ENCODE data around the gene NTM. TPM values are rescaled to one million over a fixed set of nuclear protein-coding genes. Genes with fewer than 3 reads are reported as not detected.

Gene NTM
- total RNA-seq, 2 donors from 2014 or later = not detected

GRCh38 chr11:132200353-132200936 lies 830.0 kb downstream of the NTM start:
- Histone ChIP-seq H3K9me3 (no peaks in the 10 kb centered on the region), H3K4me3 (no peak overlapping the region), H3K36me3 (no peaks in the 10 kb centered on the region), H3K27me3 (replicated peaks; ENCODE audit: insufficient read depth) (no peaks in the 10 kb centered on the region), H3K4me1 (ENCODE audit: control insufficient read depth in 1 of 2, low read depth in 2 of 2) (no peaks in the 10 kb centered on the region), H3K27ac (no peak overlapping the region)
- no peak for DNase-seq (ENCODE audit: low spot score)
- TF ChIP-seq CTCF (IDR thresholded peaks at IDR 0.05) = no peak
- no peak for ATAC-seq (ENCODE audit: insufficient number of reproducible peaks, low FRiP score, low read depth)

GRCh38 chr11:132202621-132203020 lies 832.2 kb downstream of the NTM start:
- Histone ChIP-seq H3K9me3 (no peaks in the 10 kb centered on the region), H3K27ac (no peak overlapping the region), H3K36me3 (no peaks in the 10 kb centered on the region), H3K4me3 (no peak overlapping the region), H3K27me3 (replicated peaks; ENCODE audit: insufficient read depth) (no peaks in the 10 kb centered on the region), H3K4me1 (ENCODE audit: control insufficient read depth in 1 of 2, low read depth in 2 of 2) (no peaks in the 10 kb centered on the region)
- TF ChIP-seq CTCF (IDR thresholded peaks at IDR 0.05) = no peak
- no peak for DNase-seq (ENCODE audit: low spot score)
- no peak for ATAC-seq (ENCODE audit: insufficient number of reproducible peaks, low FRiP score, low read depth)

GRCh38 chr11:132205006-132205405 lies 834.6 kb downstream of the NTM start:
- ATAC-seq (ENCODE audit: insufficient number of reproducible peaks, low FRiP score, low read depth) = no peak
- Histone ChIP-seq H3K4me1 (ENCODE audit: control insufficient read depth in 1 of 2, low read depth in 2 of 2) (no peaks in the 10 kb centered on the region), H3K27ac (no peak overlapping the region), H3K9me3 (no peaks in the 10 kb centered on the region), H3K4me3 (no peak overlapping the region), H3K36me3 (no peaks in the 10 kb centered on the region), H3K27me3 (replicated peaks; ENCODE audit: insufficient read depth) (no peaks in the 10 kb centered on the region)
- no peak for DNase-seq (ENCODE audit: low spot score)
- TF ChIP-seq CTCF (IDR thresholded peaks at IDR 0.05) = no peak

GRCh38 chr11:132205496-132205895 lies 835.1 kb downstream of the NTM start:
- no peaks in the 10 kb centered on the region for H3K9me3 ChIP-seq
- DNase-seq (ENCODE audit: low spot score) (no peak), ATAC-seq (ENCODE audit: insufficient number of reproducible peaks, low FRiP score, low read depth) (no peak)
- H3K27ac ChIP-seq = no peak overlapping the region
- TF ChIP-seq CTCF (IDR thresholded peaks at IDR 0.05) = no peak
- H3K4me1 ChIP-seq (ENCODE audit: control insufficient read depth in 1 of 2, low read depth in 2 of 2) = no peaks in the 10 kb centered on the region
- H3K27me3 ChIP-seq (replicated peaks; ENCODE audit: insufficient read depth) = no peaks in the 10 kb centered on the region
- H3K4me3 ChIP-seq = no peak overlapping the region
- no peaks in the 10 kb centered on the region for H3K36me3 ChIP-seq

- H3K4me3 ChIP-seq = no peak overlapping the region
- H3K9me3 ChIP-seq = no peaks in the 10 kb centered on the region
- no peak overlapping the region for H3K27ac ChIP-seq
- H3K4me1 ChIP-seq (ENCODE audit: control insufficient read depth in 1 of 2, low read depth in 2 of 2) = no peaks in the 10 kb centered on the region
- ATAC-seq (ENCODE audit: insufficient number of reproducible peaks, low FRiP score, low read depth) = no peak
- no peaks in the 10 kb centered on the region for H3K36me3 ChIP-seq
- TF ChIP-seq CTCF (IDR thresholded peaks at IDR 0.05) = no peak
- DNase-seq (ENCODE audit: low spot score) = no peak
- no peaks in the 10 kb centered on the region for H3K27me3 ChIP-seq (replicated peaks; ENCODE audit: insufficient read depth)
Measured at GRCh38 chr11:132206993-132207392, 836.6 kb downstream of the NTM start.
